Fibroblast of lung (primary cell): ENCODE results near the gene COL4A1.

Experiments used
- CTCF ChIP-seq, 2 donors: IDR thresholded peaks in 1 of 2; conservative IDR thresholded peaks in 1 of 2; 1 replicate in 1 of 2; 2 replicates in 1 of 2; pipeline ENCODE4 v1.5.1; 2011 to 2012; ENCODE audit warnings: low read length in 2 of 2, control low read depth in 1 of 2, inconsistent platforms in 1 of 2, low read depth in 1 of 2, mild to moderate bottlenecking in 1 of 2
- EZH2 ChIP-seq: IDR thresholded peaks from 2 replicates; pipeline ENCODE4 v1.5.1; 2012; ENCODE audit warnings: low read length, control low read depth, mild to moderate bottlenecking; ENCODE audit errors: missing control alignments

GRCh38 chr13:110103026-110103425 lies 203.9 kb downstream of the COL4A1 start:
- TF ChIP-seq CTCF (conservative IDR thresholded peaks at IDR 0.05 in 1 of 2, IDR thresholded peaks at IDR 0.05 in 1 of 2; ENCODE audit: low read depth in 1 of 2, low read length in 2 of 2) (no peak), EZH2 (no peak)
